Nucleus accumbens (tissue), 56 donors: ENCODE measurements around the gene PRR13.
"Not testable (repeated sequence)": the region's sequence is repeated elsewhere in the genome, so short reads cannot be mapped to it uniquely, and the experiment has no call there.

ENCODE experiments used
- DNase-seq, 56 donors: peaks; one replicate each; lab custom pipeline; 2025; lab: John Stamatoyannopoulos, UW

PRR13 gene

DNA sequence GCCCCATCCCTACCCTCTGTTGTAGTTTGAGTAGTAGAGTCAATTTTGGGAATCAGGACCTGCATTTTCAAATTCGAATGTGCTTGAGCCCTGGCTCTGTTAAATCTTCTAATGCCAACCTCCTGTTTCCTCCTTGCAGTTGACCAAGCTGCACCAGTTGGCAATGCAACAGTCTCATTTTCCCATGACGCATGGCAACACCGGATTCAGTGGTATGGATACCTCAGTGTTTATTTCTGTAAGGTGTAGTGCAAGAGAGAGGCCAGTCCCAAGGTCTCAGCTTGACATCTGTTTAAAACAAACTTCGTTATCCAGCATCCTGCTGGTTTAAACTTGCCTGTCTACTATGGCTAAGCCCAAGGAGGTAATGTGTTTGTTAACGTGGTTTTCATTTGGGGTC lies 25.5 kb downstream of the PRR13 start:
- no peak for DNase-seq

- no peak for DNase-seq
Measured at GRCh38 chr12:53467880-53468279, 26.3 kb downstream of the PRR13 start.

GRCh38 chr12:53468282-53468681 lies 26.7 kb downstream of the PRR13 start:
- no peak for DNase-seq

- DNase-seq, result no peak
Measured at GRCh38 chr12:53472056-53472582, 30.6 kb downstream of the PRR13 start.

DNA sequence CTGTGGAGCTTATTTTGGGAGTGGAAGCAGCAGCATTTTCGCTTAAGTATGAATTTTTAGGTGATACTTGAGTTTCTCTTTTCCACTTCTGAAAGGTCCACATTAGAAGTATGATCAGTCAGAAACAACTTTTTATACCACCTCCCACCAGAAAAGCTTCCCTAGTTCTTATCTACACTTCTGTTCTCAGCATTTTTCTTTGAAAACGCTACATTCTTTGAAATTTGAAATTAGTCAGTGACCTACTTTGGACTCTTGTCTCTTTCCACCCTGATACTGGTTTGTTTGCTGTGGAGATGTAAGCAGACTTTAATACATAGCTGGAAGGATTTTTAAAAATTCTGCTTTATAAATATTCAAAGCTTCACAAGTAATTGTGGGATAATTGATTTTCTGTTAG lies 32.5 kb downstream of the PRR13 start:
- DNase-seq, result no peak

- DNase-seq, result peak in 1 of 56 donors; percentile 19
Measured at GRCh38 chr12:53474819-53475218, 33.3 kb downstream of the PRR13 start.

DNA sequence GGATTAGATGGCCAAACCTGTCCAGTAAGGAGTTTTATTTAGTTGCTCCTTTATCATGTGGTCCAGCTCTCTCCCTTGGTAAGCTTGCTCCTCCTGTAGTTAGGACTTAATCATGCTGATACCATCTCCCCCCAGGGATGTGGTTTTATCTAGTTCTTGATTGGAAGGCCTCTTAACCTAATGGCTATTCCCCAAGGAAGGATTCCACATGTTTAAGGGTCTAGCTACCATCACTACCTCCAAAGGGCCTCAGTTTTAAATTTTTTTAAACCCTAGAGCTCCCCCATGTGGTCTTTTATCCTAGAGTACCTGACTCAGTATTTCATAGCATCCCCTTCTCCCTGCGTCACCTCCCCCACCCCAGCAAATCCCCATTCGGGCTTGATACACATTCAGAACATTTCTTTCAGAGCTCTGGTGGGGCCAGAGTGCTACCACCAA lies 35.3 kb downstream of the PRR13 start:
- DNase-seq, result no peak

GRCh38 chr12:53478865-53479264 lies 37.3 kb downstream of the PRR13 start:
- DNase-seq, result no peak

DNA sequence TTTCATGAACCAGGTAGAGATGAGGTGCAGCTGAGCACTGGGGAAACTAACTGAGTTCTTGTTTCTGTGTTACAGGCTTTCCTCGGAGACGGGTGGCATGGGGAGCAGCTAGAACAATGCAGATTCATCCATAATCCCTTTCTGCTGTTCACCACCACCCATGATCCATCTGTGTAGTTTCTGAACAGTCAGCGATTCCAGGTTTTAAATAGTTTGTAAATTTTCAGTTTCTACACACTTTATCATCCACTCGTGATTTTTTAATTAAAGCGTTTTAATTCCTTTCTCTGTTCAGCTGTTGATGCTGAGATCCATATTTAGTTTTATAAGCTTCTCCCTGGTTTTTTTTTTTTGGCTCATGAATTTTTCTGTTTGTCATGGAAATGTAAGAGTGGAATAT lies 37.8 kb downstream of the PRR13 start:
- DNase-seq, result no peak

- DNase-seq, result no peak
Measured at GRCh38 chr12:53480491-53481442, 39.2 kb downstream of the PRR13 start.

DNA sequence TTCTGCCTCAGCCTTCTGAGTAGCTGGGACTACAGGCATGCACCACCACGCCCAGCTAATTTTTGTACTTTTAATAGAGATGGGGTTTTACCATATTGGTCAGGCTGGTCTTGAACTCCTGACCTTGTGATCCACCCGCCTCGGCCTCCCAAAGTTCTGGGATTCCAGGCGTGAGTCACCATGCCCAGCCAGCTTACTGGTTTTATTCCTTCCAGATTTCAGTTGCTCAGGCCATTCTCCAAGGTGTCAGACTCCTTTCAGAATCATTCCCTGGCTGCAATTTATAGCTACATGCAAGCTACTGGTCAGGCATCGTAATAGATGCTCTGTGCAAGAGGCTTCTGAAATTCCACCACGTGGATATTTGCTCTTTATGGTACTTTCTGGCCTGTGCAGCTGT lies 39.9 kb downstream of the PRR13 start:
- not testable (repeated sequence) for DNase-seq

DNA sequence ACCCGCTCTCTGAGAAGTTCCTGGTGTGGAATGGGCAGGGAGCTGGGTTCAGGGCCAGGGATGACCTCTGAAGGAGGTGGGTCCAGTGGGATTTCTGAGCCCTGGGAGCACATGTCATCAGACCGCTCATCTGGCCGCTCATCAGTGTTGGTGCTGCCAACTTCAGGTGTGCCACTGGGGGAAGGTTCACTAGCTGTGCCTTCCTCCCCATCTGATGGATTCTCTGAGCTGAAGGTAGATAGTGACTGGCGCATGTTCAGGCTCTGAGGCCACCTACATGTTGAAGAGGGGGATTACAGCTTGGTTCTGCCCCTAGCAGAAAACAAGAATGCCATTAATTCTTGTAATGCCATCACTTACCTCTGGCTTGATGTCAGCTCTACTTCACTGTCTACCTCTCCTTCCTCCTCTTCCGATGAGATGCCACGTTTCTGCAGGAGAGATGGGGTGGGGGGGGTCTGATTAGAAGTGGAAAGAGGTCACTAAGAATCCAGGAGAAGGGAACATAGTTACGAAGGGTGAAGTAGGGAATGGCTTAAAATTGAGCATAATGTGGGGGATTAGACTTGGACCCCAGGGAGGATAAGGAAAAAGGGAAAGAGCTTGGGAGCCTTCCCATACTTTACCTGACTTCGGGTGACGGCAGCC lies 40.5 kb downstream of the PRR13 start:
- no peak for DNase-seq

- DNase-seq, result no peak
Measured at GRCh38 chr12:53482626-53483168, 41.2 kb downstream of the PRR13 start.

GRCh38 chr12:53483225-53483978 lies 41.9 kb downstream of the PRR13 start:
- no peak for DNase-seq

GRCh38 chr12:53483979-53484377 lies 42.4 kb downstream of the PRR13 start:
- no peak for DNase-seq

- DNase-seq, result no peak
Measured at GRCh38 chr12:53484686-53485575, 43.4 kb downstream of the PRR13 start.

DNA sequence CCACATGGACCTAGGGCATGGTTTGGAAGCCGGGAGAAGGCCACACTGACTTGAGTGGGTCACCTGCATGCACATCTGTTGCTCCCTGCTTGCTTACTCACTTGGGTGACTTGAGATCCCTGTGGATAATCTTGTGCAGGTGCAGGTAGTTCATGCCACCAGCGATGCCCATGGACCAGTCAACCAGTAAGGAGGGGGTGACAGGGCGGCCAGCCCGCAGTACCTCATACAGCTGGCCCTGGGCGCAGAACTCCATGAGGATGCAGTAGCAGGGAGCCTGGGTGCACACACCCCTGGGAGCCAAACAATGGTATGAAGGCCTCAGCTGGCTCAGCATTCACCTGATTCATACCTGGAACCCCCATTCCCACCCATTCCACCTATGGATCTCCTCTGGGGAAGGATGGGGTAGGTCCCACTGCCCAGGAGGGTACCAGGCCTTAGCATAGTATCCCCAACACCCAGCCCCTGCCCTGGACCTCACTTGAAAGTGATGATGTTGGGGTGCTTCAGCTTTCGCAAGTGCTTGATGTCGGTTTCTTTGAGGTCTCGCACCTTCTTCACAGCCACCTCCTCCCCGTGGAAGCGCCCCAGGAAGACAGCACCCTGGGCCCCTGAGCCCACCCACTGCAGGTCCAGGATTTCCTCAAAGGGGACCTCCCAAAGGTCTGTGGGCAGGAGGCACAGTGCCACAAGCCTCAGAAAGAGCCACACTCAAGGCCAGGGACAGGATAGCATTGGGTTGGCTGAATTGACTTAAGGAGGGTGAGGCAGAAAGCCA lies 44.6 kb downstream of the PRR13 start:
- DNase-seq, result no peak

DNA sequence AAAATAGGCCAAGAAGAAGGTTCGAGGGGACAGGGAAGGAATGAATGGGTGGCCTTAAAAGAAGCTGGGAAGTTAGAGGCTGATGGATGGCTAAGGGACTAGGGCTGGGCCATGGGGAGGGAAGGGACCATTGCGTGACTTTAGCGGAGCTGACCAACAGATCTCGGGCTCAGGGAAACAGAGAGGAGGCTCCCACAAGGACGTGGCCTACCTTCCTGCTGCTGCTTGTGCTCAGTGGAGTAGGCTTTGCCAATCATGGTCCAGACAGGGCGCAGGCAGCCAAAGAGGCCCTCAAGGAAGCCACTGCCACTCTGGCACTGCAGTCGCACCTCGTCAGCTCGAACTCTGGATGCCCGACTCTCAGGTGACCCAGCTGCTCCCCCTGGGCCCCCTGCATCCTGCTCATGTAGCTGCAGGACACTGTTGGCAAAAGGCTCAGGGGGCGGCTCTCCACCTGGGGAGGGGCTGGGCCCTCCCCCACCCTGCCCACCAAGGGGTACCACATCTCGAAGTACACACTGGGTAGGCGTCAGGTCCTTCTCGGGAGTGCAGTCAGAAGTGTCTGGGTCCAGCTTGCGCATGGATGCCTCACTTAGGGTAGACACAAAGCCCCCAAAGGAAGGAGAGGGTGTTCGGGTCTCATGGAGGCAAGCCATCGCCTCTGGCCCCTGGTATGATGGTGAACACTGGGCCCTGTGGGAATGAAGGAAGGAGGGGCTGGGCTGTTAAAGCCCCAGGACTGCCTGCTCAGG lies 45.4 kb downstream of the PRR13 start:
- DNase-seq, result no peak
